Sciatic nerve (tissue), 2 donors: ENCODE data around the gene HPX. TPM values are rescaled to one million over a fixed set of nuclear protein-coding genes. Genes with fewer than 3 reads are reported as not detected.

Experiments used
- ATAC-seq: fragments of 200-7000 bp; cut with Tn5 transposase; one replicate; pipeline ENCODE4 v1.9.1; 2020; ENCODE audit warnings: mild to moderate bottlenecking, moderate library complexity
- DNase-seq: peaks from one replicate; pipeline ENCODE4 v3.0.0-alpha.2; 2020; ENCODE audit warnings: low spot score
- intact Hi-C: fragments of 100-400 bp; cut with DNase I; formaldehyde crosslinking; loops from one replicate; pipeline ENCODE4 v1.14.2; 2022
- total RNA-seq: library from RNA; stranded (reverse); fragmentation: NEBNext Ultra II Directional; extraction: Animal tissue kit (Norgen Biotek cat#: 25700); gene quantifications from one replicate; pipeline ENCODE4 v1.2.1, GENCODE V29; 2021
- donor health status: DM: no; HTN: no; CAD: no.
- donor health status: DM: no; HTN: no; CAD: no.

The HPX gene
- total RNA-seq, 1 donor from 2014 or later: 2.8 TPM

- DNase-seq (no peak), ATAC-seq (no peak)
These were observed 20.1 kb downstream of the HPX start for GRCh38 chr11:6420677-6421076.

GRCh38 chr11:6419009-6419631 is 21.7 kb downstream of the HPX start, which contains the start of gene APBB1:
APBB1 (minus strand) TSS chr11:6419094; CDS start chr11:6411347, 7,747 bp downstream.
- DNase-seq (peak; percentile 84), ATAC-seq (peak; percentile 91)
- intact Hi-C loops: no loop called here

More at GRCh38 chr11:6420677-6421076, 20.1 kb downstream of the HPX start:
- intact Hi-C loops: no loop called here

- DNase-seq (no peak), ATAC-seq (peak; percentile 30)
- intact Hi-C loops: no loop called here
These were observed 22.2 kb downstream of the HPX start for GRCh38 chr11:6418557-6419008.

GRCh38 chr11:6417907-6418556 is 22.8 kb downstream of the HPX start:
- ATAC-seq (peak; percentile 51), DNase-seq (no peak)
- intact Hi-C loops: no loop called here

- ATAC-seq (no peak), DNase-seq (no peak)
- intact Hi-C loops: no loop called here
These were observed 25.0 kb downstream of the HPX start for GRCh38 chr11:6415797-6416196.

- no peak for ATAC-seq
- intact Hi-C loops: no loop called here
These were observed 25.9 kb downstream of the HPX start for GRCh38 chr11:6414874-6415328.

GRCh38 chr11:6413791-6414201 is 27.0 kb downstream of the HPX start:
- ATAC-seq: no peak
- intact Hi-C loops: no loop called here
- no peak for DNase-seq

More at GRCh38 chr11:6414874-6415328, 25.9 kb downstream of the HPX start:
- DNase-seq: no peak

GRCh38 chr11:6411594-6412031 is 29.2 kb downstream of the HPX start:
- DNase-seq: no peak
- no peak for ATAC-seq
- intact Hi-C loops: no loop called here

GRCh38 chr11:6410695-6411430 is 29.9 kb downstream of the HPX start:
- no peak for DNase-seq
- no peak for ATAC-seq
- intact Hi-C loops: no loop called here

GRCh38 chr11:6406370-6406769 is 34.4 kb downstream of the HPX start:
- DNase-seq: no peak
- intact Hi-C loops: no loop called here
- ATAC-seq: no peak

- DNase-seq (no peak), ATAC-seq (no peak)
- intact Hi-C loops: no loop called here
These were observed 34.9 kb downstream of the HPX start for GRCh38 chr11:6405846-6406245.

GRCh38 chr11:6405052-6405667 is 35.6 kb downstream of the HPX start:
- DNase-seq: no peak
- peak; percentile 70 for ATAC-seq

GRCh38 chr11:6404342-6405051 is 36.3 kb downstream of the HPX start:
- DNase-seq (no peak), ATAC-seq (no peak)
- intact Hi-C loops: no loop called here

More at GRCh38 chr11:6405052-6405667, 35.6 kb downstream of the HPX start:
- intact Hi-C loops: no loop called here

- ATAC-seq: no peak
- no peak for DNase-seq
- intact Hi-C loops: no loop called here
These were observed 37.2 kb downstream of the HPX start for GRCh38 chr11:6403539-6403938.

GRCh38 chr11:6402561-6402981 is 38.2 kb downstream of the HPX start:
- DNase-seq (no peak), ATAC-seq (no peak)

GRCh38 chr11:6402061-6402470 is 38.7 kb downstream of the HPX start:
- intact Hi-C loops: no loop called here
- no peak for DNase-seq
- ATAC-seq: no peak

More at GRCh38 chr11:6402561-6402981, 38.2 kb downstream of the HPX start:
- intact Hi-C loops: no loop called here

- no peak for DNase-seq
- ATAC-seq: no peak
- intact Hi-C loops: no loop called here
These were observed 39.3 kb downstream of the HPX start for GRCh38 chr11:6401464-6401863.

- ATAC-seq (no peak), DNase-seq (no peak)
- intact Hi-C loops: no loop called here
These were observed 40.1 kb downstream of the HPX start for GRCh38 chr11:6400431-6401345.
